ENCODE results near the gene HOXD3. TPM values are rescaled to one million over a fixed set of nuclear protein-coding genes. Genes with fewer than 3 reads are reported as not detected.

Gene HOXD3
- total RNA-seq, 1 experiment from 2014 or later, result 1.2 TPM

DNA sequence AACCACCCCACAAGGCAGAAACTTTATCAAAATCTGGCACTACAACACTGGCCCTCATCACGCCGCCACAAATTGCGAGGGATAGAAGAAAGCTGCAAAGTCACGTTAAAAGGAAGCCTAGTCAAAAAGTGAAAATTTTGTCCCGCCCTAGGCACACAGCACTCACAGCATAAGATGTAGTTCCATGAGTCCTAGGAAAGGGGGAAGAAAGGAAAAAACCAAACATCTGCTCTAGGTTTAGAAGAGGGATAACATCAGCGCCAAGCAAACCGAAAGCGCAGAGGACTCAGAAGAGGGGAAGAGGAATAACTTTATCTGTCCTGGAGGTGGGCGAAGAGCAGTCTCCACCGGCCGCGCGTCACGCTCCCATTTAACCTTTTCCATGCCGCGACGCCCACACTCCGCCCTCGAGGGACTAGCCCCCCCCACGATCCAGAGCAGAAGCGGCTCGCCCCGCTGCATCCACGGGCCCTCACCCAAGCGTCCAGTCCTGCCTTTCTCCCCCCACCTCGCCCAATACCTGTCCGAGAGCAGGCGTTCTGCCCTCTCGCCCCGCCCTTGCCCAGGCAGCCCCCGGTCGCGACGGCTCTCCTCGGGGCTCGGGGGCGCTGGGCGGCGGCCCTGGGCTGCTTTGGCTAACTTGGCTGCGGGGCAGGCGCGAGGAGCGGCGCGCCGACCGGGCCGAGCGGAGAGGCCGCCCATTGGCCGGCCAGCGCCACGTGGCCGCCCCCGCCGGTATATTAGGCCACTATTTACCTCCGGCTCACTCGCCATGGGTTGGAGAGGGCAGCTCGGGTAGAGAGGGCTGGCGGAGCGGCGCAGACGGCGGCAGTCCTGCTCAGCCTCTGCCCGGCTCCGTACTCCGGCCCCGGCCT lies 31.0 kb downstream of the HOXD3 start, which contains the start of gene HOXD1:
Gene HOXD1, plus strand, starts transcription at position 770 of the 875 bp plus-strand sequence. CDS start 134 bp downstream, outside the sequence.
- intact Hi-C loops (cut with micrococcal nuclease; ENCODE audit: unreplicated experiment), result loop anchor here (5.0 kb wide), 1 partner anchor 51 kb away; no protein-coding TSS in a partner anchor

DNA sequence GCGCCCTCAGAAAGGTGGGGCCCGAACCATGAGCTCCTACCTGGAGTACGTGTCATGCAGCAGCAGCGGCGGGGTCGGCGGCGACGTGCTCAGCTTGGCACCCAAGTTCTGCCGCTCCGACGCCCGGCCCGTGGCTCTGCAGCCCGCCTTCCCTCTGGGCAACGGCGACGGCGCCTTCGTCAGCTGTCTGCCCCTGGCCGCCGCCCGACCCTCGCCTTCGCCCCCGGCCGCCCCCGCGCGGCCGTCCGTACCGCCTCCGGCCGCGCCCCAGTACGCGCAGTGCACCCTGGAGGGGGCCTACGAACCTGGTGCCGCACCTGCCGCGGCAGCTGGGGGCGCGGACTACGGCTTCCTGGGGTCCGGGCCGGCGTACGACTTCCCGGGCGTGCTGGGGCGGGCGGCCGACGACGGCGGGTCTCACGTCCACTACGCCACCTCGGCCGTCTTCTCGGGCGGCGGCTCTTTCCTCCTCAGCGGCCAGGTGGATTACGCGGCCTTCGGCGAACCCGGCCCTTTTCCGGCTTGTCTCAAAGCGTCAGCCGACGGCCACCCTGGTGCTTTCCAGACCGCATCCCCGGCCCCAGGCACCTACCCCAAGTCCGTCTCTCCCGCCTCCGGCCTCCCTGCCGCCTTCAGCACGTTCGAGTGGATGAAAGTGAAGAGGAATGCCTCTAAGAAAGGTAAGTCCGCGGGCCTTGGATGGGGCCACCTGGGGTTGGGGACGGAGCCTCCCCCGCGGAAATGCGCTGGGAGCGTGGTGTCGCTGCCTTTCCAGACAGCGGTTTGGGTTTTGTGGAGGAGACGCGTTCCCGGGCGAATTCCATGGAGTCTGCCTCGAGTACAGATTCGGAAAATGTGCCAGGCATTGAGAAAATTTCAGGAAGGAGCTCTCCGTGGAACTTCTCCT lies 31.9 kb downstream of the HOXD3 start:
- Mint-ChIP-seq H3K27ac (ENCODE audit: unreplicated experiment) (no peak overlapping the region), H3K4me3 (ENCODE audit: unreplicated experiment) (peak overlapping the region; percentile 78), H3K9me3 (ENCODE audit: unreplicated experiment) (no peaks in the 10 kb centered on the region), H3K36me3 (ENCODE audit: insufficient read depth, unreplicated experiment) (no peaks in the 10 kb centered on the region), H3K27me3 (ENCODE audit: insufficient read depth, unreplicated experiment) (peaks cover 18% of the 10 kb centered on the region), H3K4me1 (ENCODE audit: low read depth, unreplicated experiment) (no peaks in the 10 kb centered on the region)
- TF ChIP-seq, protein P1, sequence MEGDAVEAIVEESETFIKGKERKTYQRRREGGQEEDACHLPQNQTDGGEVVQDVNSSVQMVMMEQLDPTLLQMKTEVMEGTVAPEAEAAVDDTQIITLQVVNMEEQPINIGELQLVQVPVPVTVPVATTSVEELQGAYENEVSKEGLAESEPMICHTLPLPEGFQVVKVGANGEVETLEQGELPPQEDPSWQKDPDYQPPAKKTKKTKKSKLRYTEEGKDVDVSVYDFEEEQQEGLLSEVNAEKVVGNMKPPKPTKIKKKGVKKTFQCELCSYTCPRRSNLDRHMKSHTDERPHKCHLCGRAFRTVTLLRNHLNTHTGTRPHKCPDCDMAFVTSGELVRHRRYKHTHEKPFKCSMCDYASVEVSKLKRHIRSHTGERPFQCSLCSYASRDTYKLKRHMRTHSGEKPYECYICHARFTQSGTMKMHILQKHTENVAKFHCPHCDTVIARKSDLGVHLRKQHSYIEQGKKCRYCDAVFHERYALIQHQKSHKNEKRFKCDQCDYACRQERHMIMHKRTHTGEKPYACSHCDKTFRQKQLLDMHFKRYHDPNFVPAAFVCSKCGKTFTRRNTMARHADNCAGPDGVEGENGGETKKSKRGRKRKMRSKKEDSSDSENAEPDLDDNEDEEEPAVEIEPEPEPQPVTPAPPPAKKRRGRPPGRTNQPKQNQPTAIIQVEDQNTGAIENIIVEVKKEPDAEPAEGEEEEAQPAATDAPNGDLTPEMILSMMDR (IDR thresholded peaks at IDR 0.05; ENCODE audit: insufficient read depth in 1 of 2, low read depth in 1 of 2, low read length in 1 of 2, severe bottlenecking in 1 of 2, unreplicated experiment in 1 of 2), result peak in 1 of 2 experiments; percentile 13
- DNase-seq, result no peak
- Histone ChIP-seq H3K9me3 (no peaks in the 10 kb centered on the region), H3K27me3 (replicated peaks; ENCODE audit: control insufficient read depth, insufficient read depth, low read length) (0 out of 2 replicates have a peak, but pooled peaks cover 3% of the 10 kb centered on the region), H3K4me1 (peaks cover 14% of the 10 kb centered on the region), H3K36me3 (ENCODE audit: control insufficient read depth, insufficient read depth, low read length) (no peaks in the 10 kb centered on the region), H3K4me3 (ENCODE audit: low read depth, low read length) (peak overlapping the region; percentile 56)
- intact Hi-C loops (cut with micrococcal nuclease; ENCODE audit: unreplicated experiment), result loop anchor here (5.0 kb wide), 1 partner anchor 52 kb away; no protein-coding TSS in a partner anchor
- ChIA-PET POLR2A (no interaction called here), CTCF (interaction anchor here (0.5 kb wide), 1 partner anchor 579 kb away, joined by 9 read pairs; no protein-coding TSS in a partner anchor)
- BruUV-seq (replicated peaks), result no TSS peak

More for the DNA sequence above, 31.0 kb downstream of the HOXD3 start, which contains the start of gene HOXD1:
- Mint-ChIP-seq H3K4me3 (ENCODE audit: unreplicated experiment) (peak within 1 kb of the TSS; percentile 78), H3K4me1 (ENCODE audit: low read depth, unreplicated experiment) (no peaks in the 10 kb centered on the region), H3K27me3 (ENCODE audit: insufficient read depth, unreplicated experiment) (peaks cover 18% of the 10 kb centered on the region), H3K9me3 (ENCODE audit: unreplicated experiment) (no peaks in the 10 kb centered on the region), H3K36me3 (ENCODE audit: insufficient read depth, unreplicated experiment) (no peaks in the 10 kb centered on the region), H3K27ac (ENCODE audit: unreplicated experiment) (no peak within 1 kb of the TSS)
- ChIA-PET CTCF (no interaction called here), POLR2A (no interaction called here)
- peak within 1 kb of the TSS; percentile 56 for H3K4me3 ChIP-seq (ENCODE audit: low read depth, low read length)
- peaks cover 14% of the 10 kb centered on the region for H3K4me1 ChIP-seq
- H3K9me3 ChIP-seq, result no peaks in the 10 kb centered on the region
- BruUV-seq (replicated peaks), result no TSS peak
- TF ChIP-seq, protein P1 (IDR thresholded peaks at IDR 0.05; ENCODE audit: insufficient read depth in 1 of 2, low read depth in 1 of 2, low read length in 1 of 2, severe bottlenecking in 1 of 2, unreplicated experiment in 1 of 2), result no peak
- no peaks in the 10 kb centered on the region for H3K36me3 ChIP-seq (ENCODE audit: control insufficient read depth, insufficient read depth, low read length)
- 0 out of 2 replicates have a peak, but pooled peaks cover 3% of the 10 kb centered on the region for H3K27me3 ChIP-seq (replicated peaks; ENCODE audit: control insufficient read depth, insufficient read depth, low read length)
- peak; percentile 51 to 58 for DNase-seq

Data from Caco-2 (cell line).